Cardiac fibroblast (primary cell): Measurements from ENCODE around the gene WNK4.
A peak's percentile ranks its signal among the peaks of the same experiment; 100 is the strongest.

Source experiments
- DNase-seq, 2 donors: peaks; one replicate each; pipeline versions ENCODE4 v3.0.0 to v3.0.0-alpha.2; 2010; ENCODE audit warnings: low read depth in 2 of 2
- H3K4me3 ChIP-seq, 2 donors: replicated peaks in 1 of 2; 1 replicate in 1 of 2; 2 replicates in 1 of 2; pipeline ENCODE4 v1.5.1; 2011; ENCODE audit warnings: low read depth in 2 of 2, low read length in 2 of 2, mild to moderate bottlenecking in 2 of 2, moderate library complexity in 1 of 2
- CTCF ChIP-seq: IDR thresholded peaks from one replicate; pipeline ENCODE4 v1.5.1; 2011; ENCODE audit warnings: low read depth, mild to moderate bottlenecking, low read length, inconsistent platforms

Gene WNK4

GRCh38 chr17:42781639-42782165, 1.3 kb downstream of the WNK4 start:
- peak overlapping the region; percentile 61 to 81 for H3K4me3 ChIP-seq
- TF ChIP-seq CTCF = no peak
- no peak for DNase-seq

- peak overlapping the region; percentile 61 to 81 for H3K4me3 ChIP-seq
- peak; percentile 35 to 46 for DNase-seq
- no peak for TF ChIP-seq CTCF
Measured at GRCh38 chr17:42782166-42783061, 2.0 kb downstream of the WNK4 start.

- TF ChIP-seq CTCF = no peak
- peak; percentile 76 to 91 for DNase-seq
- peak overlapping the region in 1 of 2 donors; percentile 81 for H3K4me3 ChIP-seq
Measured at GRCh38 chr17:42783062-42783790, 2.8 kb downstream of the WNK4 start.

GRCh38 chr17:42783791-42784138, 3.4 kb downstream of the WNK4 start:
- TF ChIP-seq CTCF = no peak
- peak overlapping the region in 1 of 2 donors; percentile 30 for H3K4me3 ChIP-seq
- DNase-seq = peak in 1 of 2 donors; percentile 17

- H3K4me3 ChIP-seq = no peak overlapping the region
- TF ChIP-seq CTCF = no peak
- DNase-seq = peak in 1 of 2 donors; percentile 14
Measured at GRCh38 chr17:42784409-42784808, 4.0 kb downstream of the WNK4 start.

GRCh38 chr17:42784811-42785592, 4.6 kb downstream of the WNK4 start:
- peak in 1 of 2 donors; percentile 32 for DNase-seq
- TF ChIP-seq CTCF = no peak
- H3K4me3 ChIP-seq = no peak overlapping the region
